Thyroid gland (tissue), 4 donors: ENCODE results near the gene VAMP7. TPM values are rescaled to one million over a fixed set of nuclear protein-coding genes. Genes with fewer than 3 reads are reported as not detected.

Experiments used
- DNase-seq, 2 donors: peaks; one replicate each; pipeline ENCODE4 v3.0.0-alpha.2; 2019
- H3K27ac ChIP-seq, 3 donors: fragments of 200-600 bp; sonication (generic); 1 replicate in 2 of 3; 2 replicates in 1 of 3; pipeline ENCODE4 v1.5.1; 2016 to 2019; ENCODE audit warnings: mild to moderate bottlenecking in 1 of 3, moderate library complexity in 1 of 3
- H3K27me3 ChIP-seq: fragments of 200-600 bp; sonication (generic); one replicate; pipeline ENCODE4 v1.5.1; 2019
- H3K36me3 ChIP-seq, 2 donors: fragments of 200-600 bp; sonication (generic); one replicate each; pipeline ENCODE4 v1.5.1; 2016 to 2019
- H3K4me1 ChIP-seq, 2 donors: fragments of 200-600 bp; sonication (generic); one replicate each; pipeline ENCODE4 v1.5.1; 2017 to 2019
- H3K4me3 ChIP-seq, 3 donors: fragments of 200-600 bp; sonication (generic); replicated peaks in 1 of 3; 1 replicate in 2 of 3; 2 replicates in 1 of 3; pipeline ENCODE4 v1.5.1; 2016; ENCODE audit warnings: mild to moderate bottlenecking in 1 of 3
- H3K9me3 ChIP-seq: fragments of 200-600 bp; sonication (generic); one replicate; pipeline ENCODE4 v1.5.1; 2017
- CTCF ChIP-seq, 6 experiments: fragments of 200-600 bp in 3 of 6; fragments of 450-650 bp in 3 of 6; sonication (generic) in 3 of 6; IDR thresholded peaks; one replicate each; pipeline ENCODE4 v1.5.1; 2016 to 2019; ENCODE audit warnings: antibody characterized with exemption in 6 of 6, mild to moderate bottlenecking in 2 of 6, inconsistent platforms in 1 of 6, moderate library complexity in 1 of 6
- POLR2A ChIP-seq, 2 donors: fragments of 450-650 bp; IDR thresholded peaks; one replicate each; pipeline ENCODE4 v1.6.1; 2017; ENCODE audit warnings: antibody characterized with exemption in 2 of 2, mild to moderate bottlenecking in 2 of 2, moderate library complexity in 1 of 2
- WGBS, 2 donors: methylation state at CpG; one replicate each; pipeline ENCODE4 v1.1.5; 2017; 5-methylcytosine and 5-hydroxymethylcytosine counted together
- intact Hi-C: fragments of 100-400 bp; cut with DNase I; formaldehyde crosslinking; loops from one replicate; pipeline ENCODE4 v1.15.1; 2023
- total RNA-seq, 4 donors: library from RNA; depleted of rRNA; stranded (reverse); fragments of >200 nt; gene quantifications; one replicate each; pipeline ENCODE4 v1.2.3, GENCODE V29; 2016

The VAMP7 gene
- total RNA-seq, 4 donors from 2014 or later: 39.5 to 46.5 (median 40.8) TPM

GRCh38 chrX:155956649-155957048 lies 75.5 kb downstream of the VAMP7 start:
- H3K27me3 ChIP-seq: no peaks in the 10 kb centered on the region
- H3K27ac ChIP-seq: no peak overlapping the region
- 51 to 66% methylated on average over 3 of the region's 3 CpGs for WGBS, 2 donors
- H3K4me1 ChIP-seq: no peaks in the 10 kb centered on the region
- TF ChIP-seq CTCF (IDR thresholded peaks at IDR 0.05) (no peak), POLR2A (IDR thresholded peaks at IDR 0.05) (no peak)
- intact Hi-C loops: no loop called here
- H3K4me3 ChIP-seq: no peak overlapping the region
- H3K9me3 ChIP-seq: no peaks in the 10 kb centered on the region
- no peaks in the 10 kb centered on the region for H3K36me3 ChIP-seq
- peak; percentile 28 to 30 for DNase-seq

GRCh38 chrX:155957843-155958242 lies 76.7 kb downstream of the VAMP7 start:
- Histone ChIP-seq H3K36me3 (no peaks in the 10 kb centered on the region), H3K9me3 (no peaks in the 10 kb centered on the region), H3K4me1 (no peaks in the 10 kb centered on the region), H3K27ac (no peak overlapping the region), H3K27me3 (no peaks in the 10 kb centered on the region), H3K4me3 (no peak overlapping the region)
- WGBS, 2 donors: 64 to 71% methylated on average over 7 of the region's 7 CpGs
- DNase-seq: no peak
- no peak for TF ChIP-seq POLR2A (IDR thresholded peaks at IDR 0.05)
- no peak for TF ChIP-seq CTCF (IDR thresholded peaks at IDR 0.05)
- intact Hi-C loops: no loop called here

GRCh38 chrX:155959018-155959587 lies 78.0 kb downstream of the VAMP7 start:
- Histone ChIP-seq H3K9me3 (no peaks in the 10 kb centered on the region), H3K27ac (no peak overlapping the region), H3K27me3 (no peaks in the 10 kb centered on the region), H3K36me3 (no peaks in the 10 kb centered on the region), H3K4me3 (no peak overlapping the region), H3K4me1 (no peaks in the 10 kb centered on the region)
- no peak for DNase-seq
- 70 to 75% methylated on average over 5 of the region's 5 CpGs for WGBS, 2 donors
- intact Hi-C loops: no loop called here
- TF ChIP-seq CTCF (IDR thresholded peaks at IDR 0.05): no peak
- TF ChIP-seq POLR2A (IDR thresholded peaks at IDR 0.05): no peak

GRCh38 chrX:155962906-155963305 lies 81.8 kb downstream of the VAMP7 start:
- WGBS, 2 donors: 23 to 36% methylated on average over 1 of the region's 1 CpG
- intact Hi-C loops: no loop called here
- Histone ChIP-seq H3K9me3 (no peaks in the 10 kb centered on the region), H3K36me3 (no peaks in the 10 kb centered on the region), H3K27me3 (no peaks in the 10 kb centered on the region), H3K4me1 (no peaks in the 10 kb centered on the region), H3K4me3 (no peak overlapping the region), H3K27ac (no peak overlapping the region)
- no peak for DNase-seq
- TF ChIP-seq POLR2A (IDR thresholded peaks at IDR 0.05): no peak
- no peak for TF ChIP-seq CTCF (IDR thresholded peaks at IDR 0.05)

- peaks cover 0 to 5% of the 10 kb centered on the region in 2 donors for H3K4me1 ChIP-seq
- peak; percentile 25 to 28 for DNase-seq
- H3K9me3 ChIP-seq: no peaks in the 10 kb centered on the region
- WGBS, 2 donors: 50 to 51% methylated on average over 8 of the region's 8 CpGs
- no peaks in the 10 kb centered on the region for H3K27me3 ChIP-seq
- no peak overlapping the region for H3K27ac ChIP-seq
- intact Hi-C loops: no loop called here
- H3K4me3 ChIP-seq: no peak overlapping the region
- no peaks in the 10 kb centered on the region for H3K36me3 ChIP-seq
- TF ChIP-seq CTCF (IDR thresholded peaks at IDR 0.05): peak in 4 of 6 experiments; percentile 13 to 48 (median 38)
- no peak for TF ChIP-seq POLR2A (IDR thresholded peaks at IDR 0.05)
These were observed 85.7 kb downstream of the VAMP7 start for GRCh38 chrX:155966876-155967275.
